H1 (cell line): ENCODE data around the gene OR10J4. TPM values are rescaled to one million over a fixed set of nuclear protein-coding genes. Genes with fewer than 3 reads are reported as not detected.

ENCODE experiments used
- ASH2L ChIP-seq: fragments of 200-600, 300-600 bp; sonication (generic); IDR thresholded peaks from one replicate; pipeline ENCODE4 v1.7.1; 2017; ENCODE audit warnings: low read length
- PHF8 ChIP-seq: fragments of 200-600 bp; sonication (generic); conservative IDR thresholded peaks from 2 replicates; pipeline ENCODE4 v1.7.1; 2012; ENCODE audit warnings: low read depth, mild to moderate bottlenecking, inconsistent platforms, low read length, moderate library complexity
- POU5F1 ChIP-seq: IDR thresholded peaks from 2 replicates; pipeline ENCODE4 v1.6.1; 2011; ENCODE audit warnings: low read depth, mild to moderate bottlenecking, low read length, moderate library complexity
- SP2 ChIP-seq: IDR thresholded peaks from 2 replicates; pipeline ENCODE4 v1.6.1; 2012; ENCODE audit warnings: mild to moderate bottlenecking, low read length, inconsistent platforms
- polyA plus RNA-seq, 7 experiments: library from polyadenylated mRNA; depleted of rRNA in 3 of 7; stranded (reverse) in 5 of 7; unstranded in 2 of 7; fragments of >200 nt in 5 of 7; fragments of 200-250 nt in 2 of 7; gene quantifications; 1 replicate in 5 of 7; 2 replicates in 1 of 7; 4 replicates in 1 of 7; pipeline versions ENCODE4 v1.2.1 to v1.2.3, GENCODE V29; 2011 to 2013; ENCODE audit warnings: missing spikeins in 2 of 7, mixed read lengths in 2 of 7
- total RNA-seq: library from RNA; stranded (reverse); fragmentation: NEBNext Ultra II Directional; extraction: Animal tissue kit (Norgen Biotek cat#: 25700); gene quantifications from 2 replicates; pipeline ENCODE4 v1.2.1, GENCODE V29; 2021
- TF ChIP-seq, protein P1 (sequence below): IDR thresholded peaks from 2 replicates; pipeline ENCODE4 v1.6.1; 2012; ENCODE audit warnings: inconsistent platforms
- TF ChIP-seq, protein P2 (sequence below), 3 experiments: IDR thresholded peaks; 1 replicate in 2 of 3; 2 replicates in 1 of 3; pipeline versions ENCODE4 v1.5.1 to v1.6.1; 2011; ENCODE audit warnings: low read length in 3 of 3, mild to moderate bottlenecking in 3 of 3, inconsistent platforms in 2 of 3, low read depth in 1 of 3, moderate library complexity in 1 of 3; ENCODE audit not compliant: insufficient read depth in 1 of 3; ENCODE audit errors: control extremely low read depth in 1 of 3

The OR10J4 gene
- total and polyA plus RNA-seq, 2 of the 8 experiments (the other 6 are each of a cell fraction or from before 2014, with no cell fraction given): not detected

DNA sequence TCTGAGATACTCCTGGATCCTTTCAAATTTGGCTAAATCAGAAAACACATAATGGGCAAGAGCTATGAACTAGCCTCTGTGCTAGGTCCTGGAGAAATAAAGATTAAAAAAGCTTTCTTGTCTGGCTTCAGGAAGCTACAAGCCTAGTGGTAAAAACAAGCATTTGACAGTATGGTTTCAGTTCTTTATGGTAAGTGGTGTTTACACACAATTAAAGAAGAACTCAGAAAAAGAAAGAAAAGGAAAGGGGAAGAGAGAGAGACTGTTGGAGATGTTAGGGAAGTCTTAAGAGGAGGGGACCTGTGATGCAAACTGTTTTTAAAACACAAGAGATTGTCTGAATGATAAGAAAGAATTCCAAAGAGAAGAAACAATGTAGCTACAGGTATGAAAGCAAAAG is 9.4 kb downstream of the OR10J4 start (continued):
- TF ChIP-seq ASH2L (no peak), SP2 (no peak), POU5F1 (no peak), PHF8 (no peak)
- TF ChIP-seq, protein P1, sequence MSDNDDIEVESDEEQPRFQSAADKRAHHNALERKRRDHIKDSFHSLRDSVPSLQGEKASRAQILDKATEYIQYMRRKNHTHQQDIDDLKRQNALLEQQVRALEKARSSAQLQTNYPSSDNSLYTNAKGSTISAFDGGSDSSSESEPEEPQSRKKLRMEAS: no peak
- TF ChIP-seq, protein P2, sequence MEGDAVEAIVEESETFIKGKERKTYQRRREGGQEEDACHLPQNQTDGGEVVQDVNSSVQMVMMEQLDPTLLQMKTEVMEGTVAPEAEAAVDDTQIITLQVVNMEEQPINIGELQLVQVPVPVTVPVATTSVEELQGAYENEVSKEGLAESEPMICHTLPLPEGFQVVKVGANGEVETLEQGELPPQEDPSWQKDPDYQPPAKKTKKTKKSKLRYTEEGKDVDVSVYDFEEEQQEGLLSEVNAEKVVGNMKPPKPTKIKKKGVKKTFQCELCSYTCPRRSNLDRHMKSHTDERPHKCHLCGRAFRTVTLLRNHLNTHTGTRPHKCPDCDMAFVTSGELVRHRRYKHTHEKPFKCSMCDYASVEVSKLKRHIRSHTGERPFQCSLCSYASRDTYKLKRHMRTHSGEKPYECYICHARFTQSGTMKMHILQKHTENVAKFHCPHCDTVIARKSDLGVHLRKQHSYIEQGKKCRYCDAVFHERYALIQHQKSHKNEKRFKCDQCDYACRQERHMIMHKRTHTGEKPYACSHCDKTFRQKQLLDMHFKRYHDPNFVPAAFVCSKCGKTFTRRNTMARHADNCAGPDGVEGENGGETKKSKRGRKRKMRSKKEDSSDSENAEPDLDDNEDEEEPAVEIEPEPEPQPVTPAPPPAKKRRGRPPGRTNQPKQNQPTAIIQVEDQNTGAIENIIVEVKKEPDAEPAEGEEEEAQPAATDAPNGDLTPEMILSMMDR (IDR thresholded peaks at IDR 0.05; ENCODE audit: control extremely low read depth in 1 of 3, insufficient read depth in 1 of 3, low read depth in 1 of 3, low read length in 3 of 3): no peak
